HG03575 (cell line): ENCODE measurements around the gene PCP2.

Experiments
- ATAC-seq: cut with Tn5 transposase; IDR thresholded peaks from one replicate; pipeline ENCODE4 v1.9.1; 2021; ENCODE audit not compliant: unreplicated experiment, insufficient number of reproducible peaks, low FRiP score; ENCODE audit errors: extremely low read depth

PCP2 gene

GRCh38 chr19:7606289-7606688 lies 27.2 kb downstream of the PCP2 start:
- no peak for ATAC-seq

DNA sequence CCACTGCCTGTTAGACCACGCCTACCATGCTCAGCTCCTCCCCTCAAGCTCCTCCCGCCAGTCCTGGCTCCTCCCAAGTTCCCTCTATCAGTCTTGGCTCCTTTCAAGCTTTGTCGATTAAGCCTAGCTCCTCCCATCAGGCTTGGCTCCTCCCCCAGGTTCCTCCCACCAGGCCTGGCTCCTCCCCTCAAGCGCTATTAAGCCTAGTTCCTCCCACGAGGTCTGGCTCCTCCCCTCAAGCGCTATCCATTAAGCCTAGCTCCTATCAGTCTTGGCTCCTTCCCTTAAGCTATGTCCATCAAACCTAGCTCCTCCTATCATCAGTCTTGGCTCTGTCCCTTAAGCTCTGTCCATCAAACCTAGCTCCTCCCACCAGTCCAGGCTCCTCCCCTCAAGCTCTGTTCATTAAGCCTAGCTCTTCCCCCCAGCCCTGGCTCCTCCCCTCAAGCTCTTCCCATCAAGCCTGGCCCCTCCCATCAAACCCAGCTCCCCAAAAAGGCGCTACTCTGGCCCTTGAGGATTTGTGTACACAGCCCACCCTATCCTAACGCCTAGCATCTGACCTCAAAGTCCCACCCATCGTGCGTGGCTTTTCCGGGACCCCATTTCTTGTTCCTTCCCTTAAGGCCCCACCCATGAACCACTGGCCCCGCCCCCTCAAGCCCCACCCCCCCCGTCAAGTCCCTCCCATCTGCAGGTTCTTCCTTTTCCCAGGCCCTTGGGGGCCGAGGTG lies 27.9 kb downstream of the PCP2 start:
- ATAC-seq: no peak

- no peak for ATAC-seq
These were observed 29.6 kb downstream of the PCP2 start for GRCh38 chr19:7603919-7604318.

- no peak for ATAC-seq
These were observed 30.5 kb downstream of the PCP2 start for GRCh38 chr19:7602935-7603497.

- ATAC-seq: no peak
These were observed 31.1 kb downstream of the PCP2 start for GRCh38 chr19:7602240-7602934.

DNA sequence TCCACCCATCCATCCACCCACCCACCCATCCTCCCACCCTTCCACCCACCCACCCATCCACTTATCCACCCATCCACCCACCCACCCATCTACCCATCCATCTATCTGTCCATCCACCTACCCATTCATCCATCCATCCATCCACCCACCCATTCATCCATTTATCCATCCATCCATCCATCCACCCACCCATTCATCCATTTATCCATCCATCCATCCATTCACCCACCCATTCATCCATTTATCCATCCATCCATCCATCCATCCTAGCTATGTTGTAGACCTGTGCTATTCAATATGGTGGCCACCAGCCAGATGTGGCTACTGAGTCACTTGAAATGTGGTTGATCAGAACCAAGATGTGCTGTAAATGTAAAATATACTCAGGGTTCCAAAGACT lies 32.8 kb downstream of the PCP2 start:
- ATAC-seq: no peak

DNA sequence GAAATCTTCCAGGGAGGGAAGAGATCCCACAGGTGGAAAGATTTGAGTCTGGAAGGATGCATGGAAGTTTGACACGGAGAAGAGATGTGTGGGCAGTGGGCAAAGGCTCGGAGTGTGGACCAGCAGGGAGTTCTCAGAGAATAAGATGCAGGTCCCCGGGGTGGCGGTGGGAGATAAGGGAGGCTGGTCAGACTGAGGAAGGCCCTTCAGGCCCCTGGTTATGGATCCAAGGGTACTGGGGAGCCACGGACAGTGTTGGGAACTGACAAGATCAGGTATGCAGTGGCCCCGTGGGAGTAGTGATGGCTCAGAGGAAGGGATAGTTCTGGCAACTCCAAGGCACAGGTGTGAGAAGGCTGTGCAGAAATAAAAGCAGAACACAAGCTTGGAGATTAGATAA lies 35.3 kb downstream of the PCP2 start:
- no peak for ATAC-seq

DNA sequence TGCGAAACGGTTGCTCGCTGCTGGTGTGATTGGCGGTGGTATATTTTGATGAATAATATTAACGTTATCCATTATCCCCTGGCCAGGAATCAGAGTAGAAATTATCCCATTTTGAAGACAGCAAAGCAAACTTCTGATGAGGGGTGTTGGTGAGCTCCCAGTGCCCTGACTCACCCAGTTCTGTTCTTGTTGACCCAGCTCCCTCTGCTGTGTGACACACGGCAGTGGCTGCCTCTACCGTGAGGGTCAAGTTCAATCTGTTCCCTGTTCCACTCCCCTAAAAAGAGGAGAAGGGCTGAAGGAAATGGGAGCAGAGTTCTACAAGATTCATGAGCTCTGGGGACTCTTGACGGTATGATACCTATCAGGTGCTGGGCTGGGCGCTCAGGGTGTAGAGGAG lies 35.8 kb downstream of the PCP2 start:
- ATAC-seq: no peak

GRCh38 chr19:7596211-7596937 lies 37.1 kb downstream of the PCP2 start:
- no peak for ATAC-seq

DNA sequence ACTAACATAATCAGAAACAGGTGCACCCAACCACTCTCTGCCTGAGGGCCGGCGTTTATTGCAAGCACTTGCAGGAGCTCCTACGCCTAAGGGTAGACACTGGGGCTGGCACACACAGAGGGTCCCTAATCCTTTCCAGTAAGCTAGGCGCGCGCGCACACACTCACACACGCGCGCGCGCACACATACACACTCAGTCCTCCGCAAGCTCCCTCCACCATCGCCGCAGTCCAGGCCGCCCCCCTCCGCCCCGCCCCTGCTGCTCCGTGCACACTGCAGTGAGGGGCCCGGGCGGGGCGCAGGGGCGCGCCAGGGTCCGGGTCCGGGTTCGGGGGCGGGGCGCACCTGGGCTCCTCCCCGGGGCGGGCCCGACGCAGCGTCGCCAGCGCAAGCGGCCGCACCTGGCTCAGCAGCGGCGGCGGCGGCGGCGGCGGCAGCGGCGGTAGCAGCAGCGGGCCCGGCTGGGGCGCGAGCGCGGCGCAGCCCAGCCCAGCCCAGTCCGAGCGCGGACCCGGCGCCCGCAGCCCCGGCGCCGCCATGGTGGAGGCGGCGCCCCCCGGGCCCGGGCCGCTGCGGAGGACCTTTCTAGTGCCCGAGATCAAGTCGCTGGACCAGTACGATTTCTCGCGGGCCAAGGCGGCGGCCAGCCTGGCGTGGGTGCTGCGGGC lies 37.9 kb downstream of the PCP2 start, which contains the start of gene CAMSAP3:
TSS of gene CAMSAP3 (plus strand) at position 398 of the 668 bp plus-strand sequence. CDS start at position 538, 140 bp downstream.
- no peak for ATAC-seq

GRCh38 chr19:7590256-7590655 lies 43.3 kb downstream of the PCP2 start:
- ATAC-seq: no peak

GRCh38 chr19:7589822-7590221 lies 43.7 kb downstream of the PCP2 start:
- no peak for ATAC-seq

DNA sequence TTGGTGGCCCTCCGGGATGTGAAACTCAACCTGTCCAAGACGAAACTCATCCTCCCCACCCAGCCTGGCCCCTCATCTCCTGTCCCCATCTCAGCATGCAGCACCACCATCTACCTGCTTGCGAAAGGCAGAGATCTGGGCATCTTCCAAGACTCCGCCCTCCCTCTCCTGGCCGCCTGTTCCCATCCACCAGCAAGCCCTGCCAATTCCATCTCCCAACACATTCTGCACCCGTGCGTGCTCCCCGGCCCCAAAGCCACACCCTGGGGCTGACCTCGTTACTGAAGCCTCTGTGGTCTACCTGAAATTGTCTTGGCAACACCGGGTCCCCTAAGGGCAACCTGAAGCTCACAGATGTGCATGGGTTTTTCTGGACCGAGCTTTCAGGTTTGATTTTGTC lies 51.1 kb downstream of the PCP2 start:
- ATAC-seq: no peak
